ENCODE results near the gene GCNT2. TPM values are rescaled to one million over a fixed set of nuclear protein-coding genes. Genes with fewer than 3 reads are reported as not detected.

The GCNT2 gene
- total and polyA plus RNA-seq, 10 donors, result 1.8 to 27.2 (median 11.3) TPM

DNA sequence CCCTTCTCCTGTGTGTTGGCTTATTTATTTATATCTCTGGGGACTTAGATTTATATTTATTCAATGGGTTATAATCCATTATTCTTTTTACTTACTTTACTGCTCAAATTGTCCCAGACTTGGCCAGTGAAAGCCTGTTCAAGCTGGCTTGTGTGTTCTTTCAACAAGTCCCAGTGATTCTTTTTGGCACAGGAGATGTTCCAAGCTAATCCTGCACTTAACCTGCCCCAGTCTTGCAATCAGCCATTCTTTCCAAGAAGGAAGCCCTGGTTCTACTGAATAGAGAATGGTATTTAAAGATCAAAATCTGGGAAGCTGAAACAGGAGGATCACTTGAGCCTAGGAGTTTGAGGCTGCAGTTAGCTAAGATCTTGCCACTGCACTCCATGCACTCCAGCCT is 26.7 kb downstream of the GCNT2 start:
- DNase-seq, result no peak
- intact Hi-C loops (cut with DNase I; ENCODE audit: low total_unique reads), result no loop called here
- no peak for TF ChIP-seq POLR2AphosphoS5 (IDR thresholded peaks at IDR 0.05)
- TF ChIP-seq POLR2A (IDR thresholded peaks at IDR 0.05), result no peak
- TF ChIP-seq, protein P1, sequence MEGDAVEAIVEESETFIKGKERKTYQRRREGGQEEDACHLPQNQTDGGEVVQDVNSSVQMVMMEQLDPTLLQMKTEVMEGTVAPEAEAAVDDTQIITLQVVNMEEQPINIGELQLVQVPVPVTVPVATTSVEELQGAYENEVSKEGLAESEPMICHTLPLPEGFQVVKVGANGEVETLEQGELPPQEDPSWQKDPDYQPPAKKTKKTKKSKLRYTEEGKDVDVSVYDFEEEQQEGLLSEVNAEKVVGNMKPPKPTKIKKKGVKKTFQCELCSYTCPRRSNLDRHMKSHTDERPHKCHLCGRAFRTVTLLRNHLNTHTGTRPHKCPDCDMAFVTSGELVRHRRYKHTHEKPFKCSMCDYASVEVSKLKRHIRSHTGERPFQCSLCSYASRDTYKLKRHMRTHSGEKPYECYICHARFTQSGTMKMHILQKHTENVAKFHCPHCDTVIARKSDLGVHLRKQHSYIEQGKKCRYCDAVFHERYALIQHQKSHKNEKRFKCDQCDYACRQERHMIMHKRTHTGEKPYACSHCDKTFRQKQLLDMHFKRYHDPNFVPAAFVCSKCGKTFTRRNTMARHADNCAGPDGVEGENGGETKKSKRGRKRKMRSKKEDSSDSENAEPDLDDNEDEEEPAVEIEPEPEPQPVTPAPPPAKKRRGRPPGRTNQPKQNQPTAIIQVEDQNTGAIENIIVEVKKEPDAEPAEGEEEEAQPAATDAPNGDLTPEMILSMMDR (IDR thresholded peaks at IDR 0.05 in 8 of 11, conservative IDR thresholded peaks at IDR 0.05 in 3 of 11), result no peak
- no peak overlapping the region for H3K27ac ChIP-seq
- H3K4me1 ChIP-seq, result peaks cover 0 to 7% (median 0%) of the 10 kb centered on the region in 6 donors
- H3K9me3 ChIP-seq, result no peaks in the 10 kb centered on the region
- no peak overlapping the region for H3K4me3 ChIP-seq
- no peaks in the 10 kb centered on the region for H3K36me3 ChIP-seq
- no peaks in the 10 kb centered on the region for H3K27me3 ChIP-seq (replicated peaks in 1 of 7)

DNA sequence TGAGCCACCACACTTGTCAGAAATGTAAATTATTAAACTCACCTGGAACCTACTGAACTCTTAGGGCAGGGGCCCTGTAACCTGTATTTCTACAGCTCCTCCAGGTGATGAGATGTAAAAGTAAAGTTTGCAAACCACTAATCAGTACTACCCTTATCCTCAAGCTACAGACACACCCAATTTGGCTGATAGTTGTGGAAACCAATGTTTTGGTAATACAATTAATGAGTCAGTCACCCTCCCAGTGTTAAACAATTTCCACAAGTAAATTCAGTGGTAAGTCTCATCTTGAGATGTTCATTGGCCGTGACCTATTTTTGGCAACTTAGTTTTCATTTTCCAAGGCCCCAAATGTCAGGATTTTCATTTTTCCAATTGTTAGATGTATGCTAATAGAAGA is 29.6 kb downstream of the GCNT2 start:
- Histone ChIP-seq H3K9me3 (no peaks in the 10 kb centered on the region), H3K4me3 (no peak overlapping the region), H3K27ac (no peak overlapping the region), H3K27me3 (replicated peaks in 1 of 7) (no peaks in the 10 kb centered on the region), H3K36me3 (no peaks in the 10 kb centered on the region), H3K4me1 (peaks cover 0 to 15% (median 2%) of the 10 kb centered on the region in 6 donors)
- TF ChIP-seq POLR2A (IDR thresholded peaks at IDR 0.05), result no peak
- TF ChIP-seq, protein P1 (IDR thresholded peaks at IDR 0.05 in 8 of 11, conservative IDR thresholded peaks at IDR 0.05 in 3 of 11), result no peak
- TF ChIP-seq POLR2AphosphoS5 (IDR thresholded peaks at IDR 0.05), result no peak
- DNase-seq, result no peak
- intact Hi-C loops (cut with DNase I; ENCODE audit: low total_unique reads), result no loop called here
- WGBS, 5 donors, result 92 to 95% (median 94%) methylated on average over 1 of the region's 1 CpG

DNA sequence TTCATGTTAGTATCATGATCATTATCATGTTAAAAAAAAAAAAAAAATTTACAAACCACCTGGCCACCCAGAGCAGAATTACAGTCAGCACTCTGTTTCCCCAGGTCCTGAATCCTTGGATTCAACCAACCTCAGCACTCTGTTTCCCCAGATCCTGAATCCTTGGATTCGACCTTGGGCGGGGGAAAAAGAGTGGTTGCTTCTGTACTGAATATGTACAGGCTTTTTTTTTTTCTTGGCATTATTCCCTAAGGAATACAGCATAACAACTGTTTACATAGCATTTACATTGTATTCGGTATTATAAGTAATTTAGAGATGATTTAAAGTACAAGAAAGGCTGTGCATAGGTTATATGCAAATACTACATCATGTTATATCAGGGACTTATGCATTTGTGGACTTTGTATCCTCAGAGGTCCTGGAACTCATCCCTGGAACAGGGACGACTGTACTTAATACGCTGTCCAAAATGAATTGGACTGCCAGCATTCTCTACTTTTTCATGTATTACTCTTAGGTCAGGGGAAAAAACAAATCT is 31.2 kb downstream of the GCNT2 start:
- 73 to 85% (median 81%) methylated on average over 5 of the region's 5 CpGs for WGBS, 5 donors
- H3K36me3 ChIP-seq, result peaks cover 0 to 10% (median 0%) of the 10 kb centered on the region in 6 donors
- H3K4me3 ChIP-seq, result no peak overlapping the region
- peaks cover 0 to 24% (median 5%) of the 10 kb centered on the region in 6 donors for H3K4me1 ChIP-seq
- H3K27me3 ChIP-seq (replicated peaks in 1 of 7), result no peaks in the 10 kb centered on the region
- intact Hi-C loops (cut with DNase I; ENCODE audit: low total_unique reads), result no loop called here
- no peak for TF ChIP-seq POLR2A (IDR thresholded peaks at IDR 0.05)
- TF ChIP-seq, protein P1 (IDR thresholded peaks at IDR 0.05 in 8 of 11, conservative IDR thresholded peaks at IDR 0.05 in 3 of 11), result no peak
- TF ChIP-seq POLR2AphosphoS5 (IDR thresholded peaks at IDR 0.05), result no peak
- H3K27ac ChIP-seq, result no peak overlapping the region
- DNase-seq, result no peak
- H3K9me3 ChIP-seq, result no peaks in the 10 kb centered on the region

DNA sequence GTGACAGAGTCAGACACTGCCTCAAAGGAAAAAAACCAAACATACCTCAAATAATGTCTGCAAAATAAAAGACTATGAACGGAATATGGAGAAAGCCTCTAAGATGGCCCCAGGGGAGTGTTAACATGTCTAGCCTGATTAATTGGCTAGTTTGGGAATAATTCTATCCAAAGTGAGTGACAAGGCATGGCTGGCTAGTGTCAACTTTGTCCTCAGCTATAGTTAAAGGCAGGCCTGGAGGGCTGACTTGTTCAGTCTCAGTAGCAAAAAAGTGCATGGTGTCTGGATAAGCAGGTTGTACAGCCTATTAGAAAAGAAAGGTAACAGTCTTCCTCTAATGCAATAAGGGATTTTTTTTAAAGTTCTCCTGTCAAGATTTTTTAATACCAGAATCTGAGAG is 32.7 kb downstream of the GCNT2 start:
- H3K36me3 ChIP-seq, result peaks cover 0 to 16% (median 0%) of the 10 kb centered on the region in 6 donors
- H3K9me3 ChIP-seq, result no peaks in the 10 kb centered on the region
- no peak for DNase-seq
- intact Hi-C loops (cut with DNase I; ENCODE audit: low total_unique reads), result no loop called here
- H3K27me3 ChIP-seq (replicated peaks in 1 of 7), result no peaks in the 10 kb centered on the region
- no peak overlapping the region for H3K4me3 ChIP-seq
- H3K4me1 ChIP-seq, result peaks cover 0 to 24% (median 5%) of the 10 kb centered on the region in 6 donors
- peak overlapping the region in 1 of 8 donors; percentile 10 for H3K27ac ChIP-seq
- WGBS, 5 donors, result 86 to 98% (median 94%) methylated on average over 1 of the region's 1 CpG
- TF ChIP-seq, protein P1 (IDR thresholded peaks at IDR 0.05 in 8 of 11, conservative IDR thresholded peaks at IDR 0.05 in 3 of 11), result no peak
- TF ChIP-seq POLR2A (IDR thresholded peaks at IDR 0.05) (no peak), POLR2AphosphoS5 (IDR thresholded peaks at IDR 0.05) (no peak)

Data from spleen (tissue), 11 donors.